AG04449 (cell line): ENCODE data around the gene MKNK2.

ENCODE experiments used
- CTCF ChIA-PET: fragments of 350-600 bp; formaldehyde crosslinking; extraction: SDS; loops from one replicate; lab custom pipeline; 2021; ENCODE audit warnings: antibody characterized with exemption; lab: Yijun Ruan, JAX
- POLR2A ChIA-PET: fragments of 400-600, 350-600 bp; formaldehyde crosslinking; extraction: SDS; loops from one replicate; lab custom pipeline; 2020; ENCODE audit warnings: antibody characterized with exemption, inconsistent platforms; lab: Yijun Ruan, JAX
- DNase-seq: peaks from one replicate; pipeline ENCODE4 v3.0.0-alpha.2; 2010; ENCODE audit warnings: low read depth, low spot score
- H3K4me3 ChIP-seq: 2 replicates; pipeline ENCODE4 v1.5.1; 2011; ENCODE audit warnings: low read depth, mild to moderate bottlenecking, control low read depth, low read length
- CTCF ChIP-seq: IDR thresholded peaks from one replicate; pipeline ENCODE4 v1.5.1; 2011; ENCODE audit warnings: mild to moderate bottlenecking, moderate library complexity, low read length, control low read depth, inconsistent platforms; ENCODE audit not compliant: insufficient read depth; ENCODE audit errors: missing control alignments

MKNK2 gene

GRCh38 chr19:2003874-2004273, 47.2 kb downstream of the MKNK2 start:
- ChIA-PET CTCF (interaction anchor here (1.2 kb wide), 2 partner anchors 16 to 66 kb away, joined by 4 to 5 read pairs; no protein-coding TSS in a partner anchor), POLR2A (interaction anchor here (0.6 kb wide), 1 partner anchor 56 kb away, joined by 3 read pairs; no protein-coding TSS in a partner anchor)
- H3K4me3 ChIP-seq = no peak overlapping the region
- no peak for TF ChIP-seq CTCF
- DNase-seq = no peak

GRCh38 chr19:1999856-2000515, 51.1 kb downstream of the MKNK2 start:
- POLR2A ChIA-PET = no interaction called here
- TF ChIP-seq CTCF = no peak
- CTCF ChIA-PET = no interaction called here
- DNase-seq = no peak
- H3K4me3 ChIP-seq = no peak overlapping the region

- CTCF ChIA-PET = no interaction called here
- TF ChIP-seq CTCF = no peak
- POLR2A ChIA-PET = no interaction called here
- DNase-seq = no peak
- no peak overlapping the region for H3K4me3 ChIP-seq
Observed at GRCh38 chr19:1998712-1999708, 52.0 kb downstream of the MKNK2 start.

- no peak overlapping the region for H3K4me3 ChIP-seq
- no peak for TF ChIP-seq CTCF
- ChIA-PET POLR2A (no interaction called here), CTCF (interaction anchor here (1.4 kb wide), 1 partner anchor 22 kb away, joined by 3 read pairs; no protein-coding TSS in a partner anchor)
- no peak for DNase-seq
Observed at GRCh38 chr19:1997353-1998233, 53.5 kb downstream of the MKNK2 start.

- POLR2A ChIA-PET = no interaction called here
Observed at GRCh38 chr19:1992759-1993260, 58.2 kb downstream of the MKNK2 start.

More at GRCh38 chr19:1992759-1993260, 58.2 kb downstream of the MKNK2 start:
- CTCF ChIA-PET = interaction anchor here (0.8 to 1.2 kb wide), 2 partner anchors 63 to 64 kb away, joined by 3 read pairs; no protein-coding TSS in a partner anchor
- no peak for TF ChIP-seq CTCF
- no peak for DNase-seq
- no peak overlapping the region for H3K4me3 ChIP-seq
